ENCODE results near the gene TBC1D7.

Gene TBC1D7

DNA sequence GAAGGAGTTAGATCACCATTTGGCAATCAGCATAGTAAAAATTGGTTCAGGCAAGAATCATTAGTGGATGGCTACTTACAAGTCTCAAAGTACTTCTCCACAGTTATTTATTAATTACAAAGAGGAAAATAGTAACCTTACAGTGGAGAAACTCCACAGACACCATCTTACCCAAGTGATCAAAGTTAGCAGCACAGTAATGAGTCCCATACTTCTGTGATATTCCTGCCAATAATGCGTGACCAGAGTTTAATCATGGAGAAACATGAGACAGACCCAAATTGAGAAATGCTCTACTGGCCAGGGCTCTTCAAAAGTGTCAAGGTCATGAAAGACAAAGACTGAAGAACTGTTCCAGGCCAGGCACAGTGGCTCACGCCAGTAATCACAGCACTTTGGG lies 9.5 kb downstream of the TBC1D7 start:
- no peak for DNase-seq

DNA sequence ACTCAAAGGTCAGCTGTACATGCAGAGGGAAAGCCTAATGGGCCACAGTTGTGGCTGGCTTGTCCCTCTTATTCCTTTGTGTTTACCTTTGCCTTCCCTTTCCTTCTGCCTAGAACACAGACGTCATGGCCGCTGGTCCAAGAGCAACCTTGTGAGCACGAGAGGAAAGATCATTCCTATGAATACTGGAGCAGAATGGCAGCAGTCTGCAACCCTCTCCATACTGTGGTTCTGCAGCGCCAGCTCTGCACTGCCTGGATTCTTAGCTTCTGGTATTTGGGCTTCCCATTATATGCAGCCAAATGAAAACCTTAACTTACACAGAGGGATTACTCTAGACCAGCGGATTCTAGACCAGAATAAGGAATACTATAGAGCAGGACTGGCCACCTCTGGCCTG lies 12.4 kb downstream of the TBC1D7 start:
- no peak for DNase-seq

DNA sequence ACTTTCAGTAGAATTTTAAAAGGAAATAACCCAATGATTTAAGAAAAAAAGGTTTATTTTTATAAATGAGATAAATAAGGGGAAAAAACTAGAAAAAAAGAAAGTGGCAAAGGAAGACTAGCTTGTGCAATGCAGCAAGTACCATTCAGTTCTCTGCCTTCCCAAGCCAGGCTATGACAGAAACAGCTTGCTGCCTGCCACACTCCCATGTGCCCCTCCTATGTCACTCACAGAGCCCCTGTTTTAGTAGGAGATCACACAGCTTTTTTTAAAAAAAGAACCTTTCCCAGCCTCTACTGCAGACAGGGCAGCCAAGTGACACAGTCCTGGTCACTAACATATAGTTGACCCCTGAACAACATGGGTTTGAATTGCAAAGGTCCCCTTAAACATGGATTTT lies 13.5 kb downstream of the TBC1D7 start:
- DNase-seq: no peak

DNA sequence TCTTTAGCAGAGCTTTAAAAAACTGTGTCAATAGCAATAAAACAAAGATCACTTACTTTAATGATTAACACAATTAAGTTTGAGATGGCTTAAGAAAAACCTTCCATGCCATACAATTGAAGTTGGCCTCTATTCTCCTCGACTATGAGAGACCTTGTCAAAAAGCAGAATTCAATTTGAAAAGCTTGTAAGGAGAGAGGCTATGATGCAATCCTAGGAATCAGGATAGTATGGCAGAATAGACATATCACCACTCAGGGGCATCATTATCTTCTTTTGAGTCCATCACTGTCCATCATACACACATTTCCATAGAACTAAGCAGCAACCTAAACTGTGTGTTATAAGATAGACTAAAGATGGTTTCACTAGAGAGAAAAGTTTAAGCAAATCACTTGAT lies 17.2 kb downstream of the TBC1D7 start:
- no peak for DNase-seq

DNA sequence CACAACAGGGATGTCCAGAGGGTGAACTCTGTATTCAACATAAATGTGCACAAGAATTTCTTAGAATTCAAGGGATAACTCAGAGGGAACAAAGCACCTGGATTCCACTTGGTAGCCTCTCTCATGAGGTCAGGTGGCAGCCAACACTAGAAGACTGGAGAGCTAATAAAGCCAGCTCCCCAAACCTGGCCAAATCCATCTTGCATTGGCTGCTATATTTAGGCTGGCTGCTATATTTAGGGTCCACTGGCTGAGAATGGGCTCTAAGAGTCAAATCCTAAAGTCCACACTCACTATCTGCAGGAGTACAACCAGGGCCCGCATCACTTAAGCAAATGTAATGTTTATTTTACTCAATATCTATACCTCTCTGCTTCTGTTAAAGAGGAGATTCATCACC lies 20.0 kb downstream of the TBC1D7 start:
- DNase-seq: no peak

DNA sequence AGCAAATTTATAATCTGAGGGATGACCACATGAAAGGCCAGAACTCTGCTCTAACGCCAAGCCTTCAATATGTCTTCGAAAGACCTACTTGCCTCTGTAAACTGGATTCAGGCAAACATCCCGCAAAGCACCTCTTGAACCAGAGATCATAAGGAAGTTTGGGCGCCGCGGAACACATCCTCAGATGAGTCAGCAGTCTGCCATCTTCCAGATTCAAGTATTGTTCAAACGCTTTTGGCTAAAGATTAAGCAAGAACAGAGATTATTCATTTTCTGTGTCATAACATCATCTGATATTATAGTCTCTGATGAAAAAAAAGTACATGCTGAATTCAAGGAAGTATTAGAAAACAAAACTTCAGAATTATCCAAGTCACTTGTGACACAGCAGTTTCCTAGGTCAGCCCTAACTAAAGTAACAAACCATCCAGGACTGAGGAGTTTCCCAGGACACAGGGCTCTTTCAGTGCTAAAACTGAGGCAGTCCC lies 20.8 kb downstream of the TBC1D7 start:
- DNase-seq: peak; percentile 44

DNA sequence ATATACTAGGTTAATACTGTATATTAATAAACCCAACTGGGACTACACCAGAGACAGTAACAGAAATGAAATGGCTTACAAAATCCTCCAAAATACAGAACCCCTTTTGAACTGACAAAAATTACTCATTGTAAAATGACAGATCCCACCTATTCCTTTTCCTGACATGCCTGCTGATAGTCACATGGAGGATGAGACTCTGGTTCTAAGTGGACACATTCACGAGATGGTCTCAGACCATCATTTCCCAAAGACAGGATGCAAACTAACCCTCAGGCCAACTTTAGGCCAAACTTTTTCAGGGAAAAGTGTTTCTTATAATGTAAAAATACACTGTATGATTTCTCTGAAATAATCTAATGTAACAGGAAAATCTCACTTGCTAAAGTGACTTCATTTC lies 22.5 kb downstream of the TBC1D7 start:
- no peak for DNase-seq

DNA sequence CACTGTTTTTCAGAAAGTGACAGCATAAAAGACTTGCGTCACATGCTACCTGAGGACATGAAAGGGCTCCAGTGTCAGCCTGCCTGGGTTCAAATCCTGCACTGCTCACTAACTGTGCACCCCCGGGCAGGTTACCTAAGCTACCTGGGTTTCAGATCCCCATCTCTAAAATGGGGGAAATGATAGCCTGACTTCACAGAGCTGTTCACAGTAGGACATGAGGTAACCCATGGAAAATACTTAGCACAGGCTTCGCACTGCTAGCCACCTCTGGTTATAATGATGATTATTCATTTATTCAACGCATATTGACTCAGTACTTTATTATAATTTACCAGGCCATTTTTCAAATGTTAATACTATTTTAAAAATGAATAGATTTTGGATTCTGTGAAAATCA lies 23.0 kb downstream of the TBC1D7 start:
- DNase-seq: no peak

DNA sequence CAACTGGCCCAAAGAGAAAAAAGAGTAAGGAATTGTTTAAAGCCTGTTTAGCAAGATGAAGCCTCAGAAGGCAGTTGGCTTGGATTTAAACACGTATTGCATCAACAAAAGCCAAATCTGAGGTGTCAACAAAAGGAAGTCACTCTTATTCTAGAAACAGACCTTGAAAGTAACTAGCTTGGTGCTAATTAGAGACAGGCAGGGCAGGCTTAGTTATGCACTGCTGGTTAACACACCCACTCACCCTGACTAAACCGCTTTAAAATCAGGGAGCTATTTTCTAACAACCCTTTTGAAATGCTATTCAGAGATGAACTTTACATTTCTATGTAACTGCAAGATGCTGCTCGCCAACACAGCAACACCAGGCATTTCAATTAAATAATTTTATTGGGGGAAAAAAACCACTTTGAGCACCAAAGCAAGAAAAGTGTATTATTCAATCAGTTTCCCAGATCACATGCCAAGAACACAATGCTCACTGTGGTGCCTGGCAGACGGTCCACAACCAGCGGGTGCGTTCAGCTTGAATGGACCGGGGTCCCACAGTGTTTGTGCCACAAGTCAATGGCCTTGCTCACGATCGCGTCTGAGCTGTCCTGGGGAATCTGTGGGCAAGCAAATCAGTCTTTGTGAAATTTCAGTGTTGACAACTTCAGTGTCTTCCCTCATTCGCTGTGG lies 23.6 kb downstream of the TBC1D7 start:
- DNase-seq: peak; percentile 13

DNA sequence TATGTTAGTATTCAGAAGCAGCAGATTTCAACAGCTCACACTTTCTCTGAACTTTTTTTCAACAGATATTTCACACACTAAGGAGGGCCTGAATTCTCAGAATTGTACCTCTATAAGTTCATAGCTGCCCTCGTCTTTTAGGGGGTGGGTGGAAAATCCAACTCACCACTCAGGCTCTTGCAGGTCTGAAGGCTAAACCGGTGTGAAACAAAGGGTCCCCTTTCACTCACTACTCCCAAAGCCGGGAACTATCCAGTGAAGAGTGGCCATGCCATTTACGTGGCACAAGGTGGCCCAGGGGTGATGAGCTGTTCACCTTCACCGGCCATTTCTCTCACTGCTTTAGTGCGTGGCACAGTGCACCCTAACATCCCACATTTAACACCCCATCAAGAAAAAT lies 24.2 kb downstream of the TBC1D7 start:
- DNase-seq: no peak

DNA sequence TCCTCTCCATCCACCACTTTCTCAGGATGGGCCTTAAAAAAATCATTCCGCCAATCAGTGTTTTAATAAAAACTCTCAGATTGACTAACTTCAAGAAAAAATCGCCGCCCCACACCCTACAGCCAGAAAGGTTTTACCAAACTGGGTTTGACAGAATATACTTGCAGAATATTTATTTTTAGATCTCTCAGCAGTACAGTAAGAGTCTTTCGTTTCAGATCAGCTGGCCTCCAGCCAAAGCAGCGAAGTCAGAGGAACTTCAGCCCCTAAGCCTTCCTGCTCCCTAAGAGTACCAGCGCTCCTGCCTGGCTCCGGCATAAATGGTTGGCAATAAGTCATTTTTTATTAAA lies 24.7 kb downstream of the TBC1D7 start:
- DNase-seq: peak; percentile 67

DNA sequence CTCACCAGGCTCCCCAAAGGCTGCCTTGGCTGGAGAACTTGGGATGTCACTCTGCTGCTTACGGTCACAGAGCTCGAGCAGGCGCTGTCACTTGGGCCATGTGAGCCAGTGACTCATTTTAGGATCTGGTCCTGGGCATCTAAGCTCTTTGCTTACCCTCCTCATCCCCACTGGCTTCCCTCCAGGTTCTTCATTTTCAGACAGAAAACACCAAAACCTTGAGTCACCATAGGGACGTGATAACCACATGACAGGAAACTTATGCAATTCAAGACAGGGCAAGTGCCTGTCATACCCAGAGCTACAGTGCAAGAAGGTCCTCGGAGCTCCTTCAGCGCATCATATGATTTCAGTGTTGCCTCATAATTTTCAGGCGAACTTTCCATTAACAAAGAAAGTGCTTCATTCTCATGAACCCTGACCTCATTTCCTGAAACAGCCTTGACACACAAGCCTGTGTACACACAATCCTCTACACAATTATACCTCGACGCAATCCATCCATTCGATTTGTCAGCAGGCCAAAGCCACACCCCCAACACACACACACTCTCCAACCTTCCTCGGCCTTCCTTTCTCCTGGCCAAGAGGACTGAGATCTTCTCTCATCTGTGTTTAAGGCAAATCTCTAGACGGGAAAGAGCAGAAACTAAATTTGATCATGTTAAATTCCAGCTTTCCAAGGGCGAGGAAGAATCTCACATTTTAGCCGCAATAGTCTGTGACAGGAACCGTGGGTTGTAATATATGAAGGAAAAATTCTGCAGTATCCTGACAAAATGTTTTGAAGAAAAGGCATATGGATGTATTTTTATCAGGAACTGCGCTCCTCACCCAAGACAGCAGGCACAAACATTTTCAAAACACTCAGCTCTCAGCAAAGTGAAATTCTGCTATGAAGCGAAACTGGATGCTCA lies 25.3 kb downstream of the TBC1D7 start:
- DNase-seq: peak; percentile 96

DNA sequence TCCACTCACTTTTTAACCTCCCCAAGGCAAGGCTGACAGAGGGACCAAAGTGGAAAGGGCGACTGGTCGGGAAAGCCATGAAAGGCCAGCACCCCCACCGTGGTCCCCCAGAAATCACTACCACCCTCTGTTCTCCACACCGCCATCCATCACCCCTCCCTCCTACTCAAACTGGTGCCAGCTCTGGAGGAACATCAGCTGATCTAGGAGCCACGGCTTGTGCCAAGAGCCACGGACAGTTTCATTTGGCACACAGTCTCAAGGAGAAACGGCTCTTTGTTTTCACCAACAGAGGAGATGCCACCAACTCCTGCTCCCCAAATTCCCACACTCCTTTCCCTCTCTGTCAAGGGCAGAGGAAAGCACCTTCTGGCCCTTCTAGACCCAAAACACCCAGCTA lies 26.0 kb downstream of the TBC1D7 start:
- no peak for DNase-seq

DNA sequence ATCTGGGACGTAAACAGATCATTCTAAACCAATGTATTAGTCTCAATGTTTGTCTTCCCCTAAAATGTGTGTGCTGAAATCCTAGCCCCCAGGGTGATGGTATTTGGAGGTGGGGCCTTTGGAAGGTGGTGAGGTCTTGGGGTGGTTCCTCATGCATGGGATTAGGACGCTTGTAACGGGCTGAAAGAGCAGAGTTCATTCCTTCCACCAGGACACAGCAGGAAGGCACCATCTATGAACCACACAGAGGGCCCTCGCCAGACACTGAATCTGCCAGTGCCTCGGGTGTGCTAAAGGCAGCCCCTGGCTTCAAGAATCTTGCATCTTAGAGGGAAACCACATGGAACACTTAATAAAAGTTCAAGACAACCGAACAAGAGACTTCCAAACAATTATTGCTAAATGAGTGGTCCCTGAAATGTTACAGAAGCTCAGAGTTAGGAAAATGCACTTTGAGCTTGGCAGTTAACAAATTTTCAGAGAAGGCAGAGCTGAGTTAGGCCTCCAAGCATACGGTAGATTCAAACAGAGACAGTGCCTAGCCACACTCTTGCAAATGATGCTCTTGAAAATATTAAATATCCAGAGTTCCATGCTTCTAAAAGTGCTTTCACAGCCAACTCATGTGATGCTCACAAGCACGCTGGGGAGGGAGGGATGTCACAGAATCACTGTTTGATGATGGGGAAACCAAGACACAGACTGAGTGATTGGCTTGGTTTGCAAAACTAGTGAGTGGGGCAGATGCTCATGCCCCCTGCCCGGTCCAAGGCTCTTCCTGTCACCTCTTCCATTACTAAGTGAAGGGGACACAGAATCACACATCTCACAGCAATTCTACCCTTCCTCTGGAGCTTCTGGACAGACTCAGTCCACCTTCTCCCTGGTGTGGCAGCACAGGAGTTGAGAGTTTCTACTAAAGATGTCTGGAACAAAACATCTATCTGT lies 27.4 kb downstream of the TBC1D7 start:
- DNase-seq: no peak

DNA sequence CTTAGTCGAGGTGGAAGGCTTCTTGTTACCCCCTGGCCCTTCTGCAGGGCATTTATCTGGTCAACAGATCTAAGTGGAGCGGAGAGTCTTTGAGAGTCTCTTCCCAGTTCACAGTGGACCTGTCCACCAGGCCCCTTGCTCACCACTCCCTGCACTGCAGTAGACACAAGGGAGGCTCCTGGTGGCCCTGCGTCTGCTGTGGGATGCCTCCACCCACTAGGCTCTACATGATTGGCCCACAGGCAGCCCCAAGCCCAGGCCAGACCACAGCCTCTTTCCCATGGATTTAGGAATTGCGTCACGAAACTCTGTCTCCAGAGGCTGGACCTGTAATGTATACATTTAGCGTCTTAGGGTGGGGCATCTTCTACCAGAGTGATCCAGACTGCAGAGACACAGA lies 28.4 kb downstream of the TBC1D7 start:
- no peak for DNase-seq

DNA sequence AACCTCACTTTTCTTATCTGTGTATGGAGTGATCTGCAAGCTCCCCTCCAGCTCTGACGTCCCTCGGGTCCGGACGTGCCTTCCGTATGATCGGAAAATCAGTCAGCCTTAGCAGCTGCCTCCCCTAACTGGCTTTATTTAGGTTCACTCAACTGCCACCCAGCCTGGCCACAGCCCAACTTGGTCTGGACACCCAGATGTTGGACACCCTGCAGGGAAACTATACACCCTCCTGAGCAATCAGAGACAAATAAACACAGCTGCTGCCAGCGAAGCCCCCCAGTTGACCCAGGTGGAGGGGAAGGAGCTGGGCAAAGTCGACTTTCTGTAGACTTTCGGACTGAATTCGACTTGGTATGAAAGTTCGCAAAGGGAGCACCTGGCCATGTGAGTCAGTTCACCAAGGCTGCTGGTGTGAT lies 28.9 kb downstream of the TBC1D7 start:
- DNase-seq: no peak

DNA sequence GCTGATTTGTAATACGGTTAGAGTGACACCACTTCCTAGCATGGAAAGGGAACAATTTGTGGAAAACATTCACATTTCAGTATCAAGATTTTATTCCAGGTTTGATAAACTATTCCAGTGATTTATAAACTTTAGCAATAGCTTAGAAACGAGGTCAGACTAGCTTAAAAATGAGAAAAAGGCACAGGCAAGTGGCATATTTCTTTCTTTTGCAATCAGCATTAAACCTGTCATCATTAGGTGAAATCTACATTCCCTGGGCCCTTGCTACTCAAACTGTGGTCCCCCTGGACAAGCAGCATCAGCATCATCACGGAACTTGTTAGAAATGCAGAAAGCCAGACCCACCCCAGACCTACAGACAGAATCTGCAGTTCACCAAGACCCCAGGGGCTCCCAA lies 29.9 kb downstream of the TBC1D7 start:
- peak; percentile 19 for DNase-seq

DNA sequence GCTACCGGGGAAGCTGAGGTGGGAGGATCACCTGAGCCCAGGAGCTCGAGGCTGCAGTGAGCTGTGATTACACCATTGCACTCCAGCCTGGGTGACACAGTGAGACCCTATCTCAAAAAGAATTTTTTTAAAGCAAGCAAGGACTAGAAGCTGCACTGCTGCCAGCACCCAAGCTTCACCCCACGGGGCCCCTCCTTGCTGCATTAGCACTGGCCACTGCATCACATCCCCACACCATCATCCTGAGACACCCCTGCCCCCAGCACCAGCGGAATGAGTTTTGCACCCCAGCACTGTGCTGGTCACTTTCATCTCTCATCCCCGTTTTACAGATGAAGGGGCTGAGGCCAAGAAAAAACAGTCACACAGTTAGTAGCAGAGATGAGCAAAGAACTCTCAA lies 30.9 kb downstream of the TBC1D7 start:
- no peak for DNase-seq

DNA sequence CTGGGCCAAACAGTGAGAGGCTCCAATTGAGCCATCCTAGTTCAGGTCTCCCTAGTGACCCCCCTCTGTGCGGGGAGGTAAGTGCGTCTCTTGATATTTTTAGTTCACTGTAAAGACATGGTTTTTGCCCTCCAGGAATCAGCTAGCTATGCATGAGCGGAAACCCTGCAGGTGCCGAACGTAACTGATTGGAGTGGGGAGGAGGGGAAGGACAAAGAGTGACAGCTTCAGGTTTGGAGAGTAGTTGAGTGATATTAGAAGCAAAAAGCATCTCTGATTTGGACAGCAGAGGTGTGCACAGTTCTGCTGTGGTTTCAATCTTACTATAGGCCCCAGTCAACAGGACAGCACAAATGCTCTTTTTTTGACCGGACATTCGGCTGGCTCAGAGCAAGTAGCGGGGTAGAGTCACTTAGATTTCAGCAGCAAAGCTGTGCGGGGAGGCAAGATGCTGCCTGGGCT lies 31.8 kb downstream of the TBC1D7 start:
- no peak for DNase-seq

DNA sequence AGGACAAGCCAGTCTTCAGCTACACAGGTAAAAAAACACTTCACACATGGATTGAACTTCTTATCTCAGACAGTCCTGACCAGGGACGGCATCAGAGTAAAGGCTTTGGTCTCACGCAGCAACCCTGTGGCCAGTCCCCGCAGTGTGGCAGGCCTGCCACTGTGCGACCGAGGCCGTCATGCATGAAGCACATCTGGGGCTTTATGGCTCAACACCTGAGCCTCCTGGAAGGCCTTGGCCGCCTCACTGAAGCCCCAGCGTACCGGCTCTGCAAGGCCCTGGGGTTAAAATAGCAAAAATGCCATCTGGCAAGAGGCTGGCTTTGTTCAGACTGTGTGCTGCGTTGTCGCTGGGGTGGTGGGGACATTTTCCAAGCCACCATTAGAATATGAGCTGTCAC lies 32.8 kb downstream of the TBC1D7 start:
- DNase-seq: no peak

DNA sequence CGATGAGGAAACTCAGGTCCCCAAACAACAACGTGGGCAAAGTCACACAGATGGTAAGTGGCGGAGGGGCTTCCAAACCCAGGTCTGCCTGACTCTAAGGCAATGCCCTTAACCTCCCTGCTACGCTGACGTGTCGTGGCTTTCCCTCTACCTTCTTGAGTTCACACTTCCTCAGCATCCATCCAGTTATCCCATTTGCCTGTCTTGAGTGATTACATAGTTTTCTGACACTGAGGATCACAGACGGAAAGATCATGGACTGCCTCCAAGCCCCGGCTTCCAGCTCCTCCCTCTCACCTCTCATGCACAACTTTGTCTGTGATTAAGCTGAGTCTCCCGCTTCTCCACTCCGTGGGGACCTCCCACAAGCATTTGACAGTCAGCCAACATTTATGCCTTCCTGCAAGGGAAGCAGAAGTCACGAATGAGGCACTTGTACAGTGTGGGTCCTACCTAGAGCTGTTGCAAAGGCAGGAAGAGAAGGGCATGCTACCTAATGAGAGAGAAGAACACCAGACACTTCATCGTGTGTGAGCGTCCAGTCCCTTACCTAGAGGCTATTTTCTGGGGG lies 33.8 kb downstream of the TBC1D7 start:
- DNase-seq: no peak

DNA sequence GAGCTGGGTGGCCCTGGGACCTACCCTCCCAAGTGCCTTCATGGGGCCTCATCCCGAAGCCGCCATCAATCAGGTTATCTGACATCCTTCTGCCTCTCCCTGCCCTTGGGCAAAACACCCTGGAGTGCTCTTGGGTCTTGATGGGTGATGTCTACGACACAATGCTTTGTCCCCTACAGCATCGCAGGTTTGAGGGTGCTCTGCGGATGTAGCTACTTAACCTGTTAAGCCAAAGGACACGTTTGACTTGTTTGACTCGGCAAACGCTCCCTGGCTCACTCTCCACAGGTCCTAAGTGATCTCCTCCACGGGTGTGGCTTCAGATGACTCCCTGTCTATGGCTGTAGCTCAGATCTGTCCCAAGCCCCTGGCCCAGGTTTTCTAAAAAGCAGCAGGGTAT lies 35.6 kb downstream of the TBC1D7 start:
- no peak for DNase-seq

Measured in fibroblast of skin of abdomen (primary cell).